ENCODE measurements around the gene ZDHHC7.

ZDHHC7 gene

GRCh38 chr16:85042167-85042526 lies 30.8 kb upstream of the ZDHHC7 start:
- no peak overlapping the region for H3K4me3 ChIP-seq (ENCODE audit: low read depth, low read length)
- DNase-seq (ENCODE audit: low read depth) = no peak
- TF ChIP-seq CTCF (conservative IDR thresholded peaks at IDR 0.05; ENCODE audit: low read depth, low read length) = no peak

GRCh38 chr16:85041219-85042166 lies 30.2 kb upstream of the ZDHHC7 start:
- H3K4me3 ChIP-seq (ENCODE audit: low read depth, low read length) = no peak overlapping the region
- TF ChIP-seq CTCF (conservative IDR thresholded peaks at IDR 0.05; ENCODE audit: low read depth, low read length) = no peak
- DNase-seq (ENCODE audit: low read depth) = no peak

- H3K4me3 ChIP-seq (ENCODE audit: low read depth, low read length) = no peak overlapping the region
- TF ChIP-seq CTCF (conservative IDR thresholded peaks at IDR 0.05; ENCODE audit: low read depth, low read length) = no peak
- no peak for DNase-seq (ENCODE audit: low read depth)
These were observed 29.4 kb upstream of the ZDHHC7 start for GRCh38 chr16:85040685-85041084.

- DNase-seq (ENCODE audit: low read depth) = no peak
- no peak for TF ChIP-seq CTCF (conservative IDR thresholded peaks at IDR 0.05; ENCODE audit: low read depth, low read length)
- no peak overlapping the region for H3K4me3 ChIP-seq (ENCODE audit: low read depth, low read length)
These were observed 26.4 kb upstream of the ZDHHC7 start for GRCh38 chr16:85037721-85038120.

GRCh38 chr16:85037050-85037410 lies 25.7 kb upstream of the ZDHHC7 start:
- no peak for TF ChIP-seq CTCF (conservative IDR thresholded peaks at IDR 0.05; ENCODE audit: low read depth, low read length)
- no peak overlapping the region for H3K4me3 ChIP-seq (ENCODE audit: low read depth, low read length)
- peak; percentile 72 for DNase-seq (ENCODE audit: low read depth)

- no peak overlapping the region for H3K4me3 ChIP-seq (ENCODE audit: low read depth, low read length)
- TF ChIP-seq CTCF (conservative IDR thresholded peaks at IDR 0.05; ENCODE audit: low read depth, low read length) = no peak
- DNase-seq (ENCODE audit: low read depth) = peak; percentile 61
These were observed 25.1 kb upstream of the ZDHHC7 start for GRCh38 chr16:85036236-85037049.
